H1 (cell line): Measurements from ENCODE around the gene EHD4. TPM values are rescaled to one million over a fixed set of nuclear protein-coding genes. Genes with fewer than 3 reads are reported as not detected.

ENCODE experiments used
- CTCF ChIA-PET: fragments of 300-600 bp; sonication (Branson Sonifier 250); formaldehyde crosslinking; loops from one replicate; lab custom pipeline; 2021; ENCODE audit not compliant: partially characterized antibody; lab: Charles Lee
- POLR2A ChIA-PET: fragments of 300-600 bp; sonication (Branson Sonifier 250); formaldehyde crosslinking; loops from one replicate; lab custom pipeline; 2021; ENCODE audit warnings: inconsistent platforms; ENCODE audit not compliant: partially characterized antibody; lab: Charles Lee
- DNase-seq, 2 experiments: peaks; one replicate each; pipeline versions ENCODE4 v3.0.0 to v3.0.0-alpha.2; 2010 to 2022; ENCODE audit warnings: low spot score in 2 of 2, low read depth in 1 of 2, mixed read lengths in 1 of 2
- FAIRE-seq: peaks from 2 replicates; lab custom pipeline; 2011; peaks lifted over from hg19 to GRCh38; lab: Jason Lieb, UNC
- H2AFZ ChIP-seq: 2 replicates; pipeline ENCODE4 v1.8.1; 2012; ENCODE audit warnings: low read length, inconsistent platforms
- H2AK5ac ChIP-seq: 2 replicates; pipeline ENCODE4 v1.6.1; 2013; ENCODE audit warnings: low read depth, low read length
- H2BK120ac ChIP-seq: replicated peaks from 2 replicates; pipeline ENCODE3; 2013; ENCODE audit warnings: low read depth, low read length, inconsistent platforms
- H2BK12ac ChIP-seq: 2 replicates; pipeline ENCODE4 v1.6.1; 2013; ENCODE audit warnings: low read depth, low read length
- H2BK15ac ChIP-seq: 2 replicates; pipeline ENCODE4 v1.6.1; 2013; ENCODE audit warnings: low read length
- H2BK20ac ChIP-seq: 2 replicates; pipeline ENCODE4 v1.6.1; 2013; ENCODE audit warnings: low read length
- H2BK5ac ChIP-seq: 2 replicates; pipeline ENCODE4 v1.6.1; 2013; ENCODE audit warnings: low read depth, low read length
- H3K14ac ChIP-seq: 2 replicates; pipeline ENCODE4 v1.6.1; 2013; ENCODE audit warnings: inconsistent platforms; ENCODE audit not compliant: insufficient read length
- H3K18ac ChIP-seq: 2 replicates; pipeline ENCODE4 v1.6.1; 2013; ENCODE audit warnings: low read length; ENCODE audit errors: extremely low read depth
- H3K23ac ChIP-seq: 2 replicates; pipeline ENCODE4 v1.6.1; 2013; ENCODE audit warnings: inconsistent platforms; ENCODE audit not compliant: insufficient read length
- H3K23me2 ChIP-seq: 2 replicates; pipeline ENCODE4 v1.6.1; 2013; ENCODE audit warnings: low read depth, low read length
- H3K27ac ChIP-seq: 2 replicates; pipeline ENCODE4 v1.6.1; 2011; ENCODE audit warnings: low read depth, low read length, inconsistent platforms
- H3K27me3 ChIP-seq, 4 experiments: replicated peaks in 1 of 4; 1 replicate in 1 of 4; 2 replicates in 3 of 4; pipeline versions ENCODE4 v1.6.1 to v1.8.1; 2011 to 2013; ENCODE audit warnings: low read length in 3 of 4, mild to moderate bottlenecking in 3 of 4, inconsistent platforms in 2 of 4, mixed read lengths in 2 of 4, moderate library complexity in 1 of 4; ENCODE audit not compliant: control insufficient read depth in 3 of 4, insufficient read depth in 3 of 4; ENCODE audit errors: extremely low read depth in 1 of 4
- H3K36me3 ChIP-seq, 4 experiments: 2 replicates each; pipeline versions ENCODE4 v1.6.1 to v1.8.1; 2011 to 2013; ENCODE audit warnings: mild to moderate bottlenecking in 4 of 4, low read length in 3 of 4, moderate library complexity in 2 of 4, control low read depth in 1 of 4, inconsistent platforms in 1 of 4; ENCODE audit not compliant: insufficient read depth in 4 of 4, control insufficient read depth in 2 of 4
- H3K4ac ChIP-seq: replicated peaks from 2 replicates; pipeline ENCODE3; 2013; ENCODE audit warnings: low read length, low read depth, mixed read lengths, inconsistent platforms; ENCODE audit not compliant: insufficient read length
- H3K4me1 ChIP-seq, 4 experiments: replicated peaks in 1 of 4; 1 replicate in 1 of 4; 2 replicates in 3 of 4; pipeline versions ENCODE4 v1.6.1 to v1.8.1; 2011 to 2013; ENCODE audit warnings: low read length in 3 of 4, inconsistent platforms in 2 of 4, mixed read lengths in 1 of 4; ENCODE audit not compliant: insufficient read depth in 4 of 4, control insufficient read depth in 3 of 4
- H3K4me2 ChIP-seq, 2 experiments: 2 replicates each; pipeline versions ENCODE4 v1.6.1 to v1.8.1; 2011 to 2013; ENCODE audit warnings: low read depth in 2 of 2, low read length in 2 of 2, control low read depth in 1 of 2, inconsistent platforms in 1 of 2, mild to moderate bottlenecking in 1 of 2; ENCODE audit not compliant: insufficient read depth in 1 of 2
- H3K4me3 ChIP-seq, 4 experiments: fragments of 200-600, 300-600 bp in 1 of 4; sonication (generic), shearing (Covaris generic), sonication (Bioruptor Twin) in 1 of 4; 2 replicates each; pipeline versions ENCODE4 v1.5.1 to v1.8.1; 2011 to 2016; ENCODE audit warnings: low read length in 4 of 4, low read depth in 3 of 4, control low read depth in 2 of 4, inconsistent platforms in 2 of 4, mild to moderate bottlenecking in 2 of 4, mixed read lengths in 1 of 4, moderate library complexity in 1 of 4; ENCODE audit not compliant: insufficient read depth in 2 of 4; ENCODE audit errors: extremely low read depth in 1 of 4
- H3K56ac ChIP-seq: replicated peaks from 2 replicates; pipeline ENCODE3; 2013; ENCODE audit warnings: low read depth, mild to moderate bottlenecking, mixed read lengths, low read length, inconsistent platforms; ENCODE audit not compliant: insufficient read length
- H3K79me1 ChIP-seq: 2 replicates; pipeline ENCODE4 v1.6.1; 2013; ENCODE audit warnings: low read depth, low read length, control low read depth
- H3K79me2 ChIP-seq, 2 experiments: 2 replicates each; pipeline versions ENCODE4 v1.6.1 to v1.8.1; 2012 to 2013; ENCODE audit warnings: low read length in 2 of 2, mild to moderate bottlenecking in 2 of 2, inconsistent platforms in 1 of 2; ENCODE audit not compliant: insufficient read depth in 2 of 2, control insufficient read depth in 1 of 2
- H3K9ac ChIP-seq, 4 experiments: replicated peaks in 1 of 4; 1 replicate in 1 of 4; 2 replicates in 3 of 4; pipeline versions ENCODE4 v1.6.1 to v1.8.1; 2011 to 2013; ENCODE audit warnings: low read depth in 3 of 4, low read length in 3 of 4, control low read depth in 2 of 4, mild to moderate bottlenecking in 2 of 4, moderate library complexity in 2 of 4, inconsistent platforms in 1 of 4; ENCODE audit errors: extremely low read depth in 1 of 4
- H3K9me3 ChIP-seq, 2 experiments: 2 replicates each; pipeline versions ENCODE4 v1.6.1 to v1.8.1; 2012 to 2013; ENCODE audit warnings: mild to moderate bottlenecking in 2 of 2, moderate library complexity in 2 of 2, control low read depth in 1 of 2, inconsistent platforms in 1 of 2, low read depth in 1 of 2, low read length in 1 of 2, mixed read lengths in 1 of 2; ENCODE audit not compliant: insufficient read depth in 2 of 2
- H4K20me1 ChIP-seq, 2 experiments: replicated peaks in 1 of 2; 2 replicates each; pipeline versions ENCODE3 to v1.8.1; 2011 to 2013; ENCODE audit warnings: inconsistent platforms in 2 of 2, low read length in 2 of 2, mild to moderate bottlenecking in 1 of 2; ENCODE audit not compliant: insufficient read depth in 2 of 2, control insufficient read depth in 1 of 2
- H4K5ac ChIP-seq: 2 replicates; pipeline ENCODE4 v1.6.1; 2013; ENCODE audit warnings: low read length, low read depth, mixed read lengths, inconsistent platforms; ENCODE audit not compliant: insufficient read length
- H4K8ac ChIP-seq: 2 replicates; pipeline ENCODE4 v1.8.0; 2013; ENCODE audit warnings: mild to moderate bottlenecking, moderate library complexity, low read length, inconsistent platforms; ENCODE audit not compliant: insufficient read depth; ENCODE audit errors: extremely low read depth
- H4K91ac ChIP-seq: replicated peaks from 2 replicates; pipeline ENCODE3; 2013; ENCODE audit warnings: low read length, mixed read lengths, inconsistent platforms; ENCODE audit not compliant: insufficient read length
- CHD1 ChIP-seq: IDR thresholded peaks from 2 replicates; pipeline ENCODE4 v1.6.1; 2012; ENCODE audit warnings: low read depth, low read length, improper control_type of control experiment
- CREB1 ChIP-seq: IDR thresholded peaks from 2 replicates; pipeline ENCODE4 v1.6.1; 2012; ENCODE audit warnings: inconsistent platforms
- EGR1 ChIP-seq: IDR thresholded peaks from 2 replicates; pipeline ENCODE4 v1.6.1; 2011; ENCODE audit warnings: low read depth, low read length, borderline replicate concordance
- GABPA ChIP-seq: IDR thresholded peaks from 2 replicates; pipeline ENCODE4 v1.6.1; 2011; ENCODE audit warnings: mild to moderate bottlenecking, low read length, moderate library complexity, borderline replicate concordance; ENCODE audit not compliant: insufficient read depth
- GTF2F1 ChIP-seq: IDR thresholded peaks from 2 replicates; pipeline ENCODE4 v1.6.1; 2012; ENCODE audit warnings: low read depth, low read length, improper control_type of control experiment, borderline replicate concordance
- JUN ChIP-seq: IDR thresholded peaks from 2 replicates; pipeline ENCODE4 v1.6.1; 2011; ENCODE audit warnings: low read depth, mild to moderate bottlenecking, improper control_type of control experiment, low read length
- KDM1A ChIP-seq: fragments of 200-600, 300-600 bp; sonication (generic); IDR thresholded peaks from 2 replicates; pipeline ENCODE4 v1.7.1; 2016; ENCODE audit warnings: mild to moderate bottlenecking, low read length, borderline replicate concordance
- RBBP5 ChIP-seq: IDR thresholded peaks from 2 replicates; pipeline ENCODE4 v1.7.1; 2012; ENCODE audit warnings: low read depth, mild to moderate bottlenecking, inconsistent platforms, low read length, moderate library complexity, borderline replicate concordance
- SUZ12 ChIP-seq: fragments of 200-600 bp; sonication (generic); IDR thresholded peaks from 2 replicates; pipeline ENCODE4 v1.6.1; 2012; ENCODE audit warnings: mild to moderate bottlenecking, inconsistent platforms, low read length, moderate library complexity, mixed read lengths
- WGBS, 2 experiments: shearing (Covaris generic) in 1 of 2; methylation state at CpG; one replicate each; pipeline versions ENCODE4 v1.1.6 to v1.1.7; 2013 to 2015; ENCODE audit warnings: low lambda C conversion rate in 2 of 2, mixed read lengths in 2 of 2, inconsistent platforms in 1 of 2, low coverage in 1 of 2, missing lambda C conversion rate in 1 of 2; ENCODE audit not compliant: insufficient replicate concordance in 2 of 2, insufficient coverage in 1 of 2, insufficient read length in 1 of 2; ENCODE audit errors: extremely low coverage in 1 of 2, missing lambda C conversion rate in 1 of 2; 5-methylcytosine and 5-hydroxymethylcytosine counted together
- polyA plus RNA-seq, 7 experiments: library from polyadenylated mRNA; depleted of rRNA in 3 of 7; stranded (reverse) in 5 of 7; unstranded in 2 of 7; fragments of >200 nt in 5 of 7; fragments of 200-250 nt in 2 of 7; gene quantifications; 1 replicate in 5 of 7; 2 replicates in 1 of 7; 4 replicates in 1 of 7; pipeline versions ENCODE4 v1.2.1 to v1.2.3, GENCODE V29; 2011 to 2013; ENCODE audit warnings: missing spikeins in 2 of 7, mixed read lengths in 2 of 7
- total RNA-seq: library from RNA; stranded (reverse); fragmentation: NEBNext Ultra II Directional; extraction: Animal tissue kit (Norgen Biotek cat#: 25700); gene quantifications from 2 replicates; pipeline ENCODE4 v1.2.1, GENCODE V29; 2021

EHD4 gene
- total and polyA plus RNA-seq, 2 of the 8 experiments (the other 6 are each of a cell fraction or from before 2014, with no cell fraction given): 17.5 to 24.5 TPM

GRCh38 chr15:41855261-41855961, 116.9 kb downstream of the EHD4 start:
- peak overlapping the region; percentile 60; the same call in 1 of the 2 replicates for H2BK12ac ChIP-seq
- no peaks in the 10 kb centered on the region for H3K79me2 ChIP-seq
- H3K4ac ChIP-seq: no peak overlapping the region
- POLR2A ChIA-PET: interaction anchor here (1.2 to 7.2 kb wide), 4 partner anchors 10 to 22 kb away, joined by 3 to 45 read pairs (median 6); partner anchors contain the start of gene PLA2G4B
- H3K23ac ChIP-seq: no peak overlapping the region
- H3K4me3 ChIP-seq: no peak overlapping the region
- no peak overlapping the region for H3K27ac ChIP-seq
- H4K20me1 ChIP-seq: no peaks in the 10 kb centered on the region
- no peak overlapping the region for H2BK5ac ChIP-seq
- H3K18ac ChIP-seq: no peak overlapping the region; the same call in 1 of the 2 replicates
- no peak overlapping the region; a peak in 2 of 7 replicates for H3K9ac ChIP-seq
- CTCF ChIA-PET: interaction anchor here (1.1 to 3.5 kb wide), 6 partner anchors 10 to 49 kb away, joined by 3 to 17 read pairs (median 6); no protein-coding TSS in a partner anchor
- no peak overlapping the region for H3K4me2 ChIP-seq
- H3K27me3 ChIP-seq: no peaks in the 10 kb centered on the region; a peak in 1 of 7 replicates
- no peaks in the 10 kb centered on the region for H3K79me1 ChIP-seq
- peak overlapping the region; percentile 75 for H4K8ac ChIP-seq
- DNase-seq (no peak), FAIRE-seq (no peak)
- TF ChIP-seq CREB1 (no peak), RBBP5 (no peak), SUZ12 (no peak), KDM1A (no peak), JUN (no peak), EGR1 (no peak), CHD1 (no peak), GABPA (0 out of 2 replicates have a peak, but pooled peaks have one; percentile 15), GTF2F1 (no peak)
- H2AK5ac ChIP-seq: no peak overlapping the region
- peaks cover 0 to 11% (median 2%) of the 10 kb centered on the region in 4 experiments; a peak in 3 of 7 replicates for H3K4me1 ChIP-seq
- no peak overlapping the region for H4K5ac ChIP-seq
- H4K91ac ChIP-seq: no peak overlapping the region
- no peak overlapping the region for H2BK20ac ChIP-seq
- H2AFZ ChIP-seq: no peak overlapping the region
- H2BK15ac ChIP-seq: 0 out of 2 replicates have a peak overlapping the region, but pooled peaks have one; percentile 29
- H3K23me2 ChIP-seq: 0 out of 2 replicates have a peak, but pooled peaks cover 2% of the 10 kb centered on the region
- WGBS, 2 experiments: 87% methylated on average over 30 of the region's 30 CpGs; no CpG with 5 or more reads in 1 of the 2 experiments
- H3K14ac ChIP-seq: no peak overlapping the region
- H3K36me3 ChIP-seq: no peaks in the 10 kb centered on the region
- H2BK120ac ChIP-seq: no peak overlapping the region
- H3K9me3 ChIP-seq: no peaks in the 10 kb centered on the region
- H3K56ac ChIP-seq: no peak overlapping the region
